OCI-LY1 (cell line): ENCODE data around the gene TRIM2.

Source experiments
- H2AFZ ChIP-seq: fragments of 200-600 bp; sonication (generic), shearing (Covaris generic); 2 replicates; pipeline ENCODE4 v1.6.0; 2014; ENCODE audit warnings: antibody characterized with exemption, mild to moderate bottlenecking, low read length
- H3F3A ChIP-seq: fragments of 200-600 bp; sonication (generic), shearing (Covaris generic); 2 replicates; pipeline ENCODE4 v1.6.0; 2014; ENCODE audit warnings: mild to moderate bottlenecking, antibody characterized with exemption, low read length, moderate library complexity; ENCODE audit not compliant: insufficient read depth
- H3K27ac ChIP-seq: fragments of 200-600 bp; sonication (generic); 2 replicates; pipeline ENCODE4 v1.5.1; 2014; ENCODE audit warnings: low read length, mixed run types, mild to moderate bottlenecking, low read depth; ENCODE audit not compliant: poor library complexity, severe bottlenecking
- H3K27me3 ChIP-seq: fragments of 200-600 bp; sonication (generic); 2 replicates; pipeline ENCODE4 v1.6.0; 2014; ENCODE audit warnings: antibody characterized with exemption, mild to moderate bottlenecking, low read length, moderate library complexity; ENCODE audit not compliant: insufficient read depth
- H3K36me3 ChIP-seq: fragments of 200-600 bp; sonication (generic); 2 replicates; pipeline ENCODE4 v1.6.1; 2014; ENCODE audit warnings: mild to moderate bottlenecking, antibody characterized with exemption, low read length, moderate library complexity, mixed read lengths; ENCODE audit not compliant: insufficient read depth
- H3K4me1 ChIP-seq: fragments of 200-600 bp; sonication (generic); 2 replicates; pipeline ENCODE4 v1.5.1; 2014; ENCODE audit warnings: mild to moderate bottlenecking, low read length, moderate library complexity; ENCODE audit not compliant: insufficient read depth, severe bottlenecking
- H3K4me2 ChIP-seq: fragments of 200-600 bp; sonication (generic), shearing (Covaris generic); 2 replicates; pipeline ENCODE4 v1.6.1; 2014; ENCODE audit warnings: low read length
- H3K4me3 ChIP-seq: fragments of 200-600 bp; sonication (generic); 2 replicates; pipeline ENCODE4 v1.5.1; 2014; ENCODE audit warnings: low read length, low read depth, mild to moderate bottlenecking, mixed read lengths; ENCODE audit not compliant: poor library complexity, severe bottlenecking
- H3K79me2 ChIP-seq: fragments of 200-600 bp; shearing (Covaris generic); 2 replicates; pipeline ENCODE4 v1.6.1; 2016; ENCODE audit warnings: mixed run types, low read length, mixed read lengths; ENCODE audit not compliant: insufficient read depth
- H3K9ac ChIP-seq: fragments of 200-600 bp; sonication (generic), shearing (Covaris generic); 2 replicates; pipeline ENCODE4 v1.6.1; 2014; ENCODE audit warnings: mild to moderate bottlenecking, low read length, mixed read lengths
- H3K9me2 ChIP-seq: fragments of 200-600 bp; sonication (generic), shearing (Covaris generic); 2 replicates; pipeline ENCODE4 v1.6.1; 2014; ENCODE audit warnings: low read depth, mild to moderate bottlenecking, low read length, mixed read lengths
- H3K9me3 ChIP-seq: fragments of 200-600 bp; shearing (Covaris generic); 2 replicates; pipeline ENCODE4 v1.6.1; 2014; ENCODE audit warnings: low read length, mixed read lengths
- H4K20me1 ChIP-seq: fragments of 200-600 bp; sonication (generic), shearing (Covaris generic); 2 replicates; pipeline ENCODE4 v1.6.0; 2016; ENCODE audit warnings: mild to moderate bottlenecking, low read length; ENCODE audit not compliant: insufficient read depth
- EZH2 ChIP-seq: fragments of 200-600 bp; sonication (generic), shearing (Covaris generic); IDR thresholded peaks from 2 replicates; pipeline ENCODE4 v1.8.0; 2017; ENCODE audit warnings: borderline replicate concordance, mixed run types, mild to moderate bottlenecking, antibody characterized with exemption, low read length, moderate library complexity, mixed read lengths
- TF ChIP-seq, protein P1 (sequence below): fragments of 200-600 bp; sonication (generic), shearing (Covaris generic); IDR thresholded peaks from 2 replicates; pipeline ENCODE4 v1.5.1; 2017; ENCODE audit warnings: mild to moderate bottlenecking, antibody characterized with exemption, low read length, moderate library complexity, mixed read lengths

The TRIM2 gene

DNA sequence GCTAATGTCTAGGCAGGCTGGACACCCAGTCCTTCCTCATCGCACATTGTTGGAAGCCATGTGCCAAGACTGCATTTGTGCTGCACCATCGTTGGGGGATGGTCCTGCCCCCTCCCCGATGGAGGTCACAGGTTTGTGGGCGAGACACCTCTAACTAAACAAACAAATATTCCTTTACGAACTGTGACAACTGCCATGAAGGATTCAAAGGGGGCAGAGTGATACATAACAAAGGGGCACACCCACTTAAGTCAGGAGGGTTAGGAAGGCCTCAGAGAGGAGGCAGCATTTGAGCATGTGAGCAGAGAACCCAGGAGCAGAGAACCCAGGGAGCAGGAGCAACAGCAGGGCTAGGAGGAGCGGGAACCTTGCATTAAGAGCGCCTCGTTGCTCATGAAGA, 37.1 kb downstream of the TRIM2 start:
- H3K27ac ChIP-seq, result no peak overlapping the region
- H3K9ac ChIP-seq, result no peak overlapping the region
- no peaks in the 10 kb centered on the region for H3K9me2 ChIP-seq
- H2AFZ ChIP-seq, result no peak overlapping the region
- H3K79me2 ChIP-seq, result no peaks in the 10 kb centered on the region
- TF ChIP-seq, protein P1, sequence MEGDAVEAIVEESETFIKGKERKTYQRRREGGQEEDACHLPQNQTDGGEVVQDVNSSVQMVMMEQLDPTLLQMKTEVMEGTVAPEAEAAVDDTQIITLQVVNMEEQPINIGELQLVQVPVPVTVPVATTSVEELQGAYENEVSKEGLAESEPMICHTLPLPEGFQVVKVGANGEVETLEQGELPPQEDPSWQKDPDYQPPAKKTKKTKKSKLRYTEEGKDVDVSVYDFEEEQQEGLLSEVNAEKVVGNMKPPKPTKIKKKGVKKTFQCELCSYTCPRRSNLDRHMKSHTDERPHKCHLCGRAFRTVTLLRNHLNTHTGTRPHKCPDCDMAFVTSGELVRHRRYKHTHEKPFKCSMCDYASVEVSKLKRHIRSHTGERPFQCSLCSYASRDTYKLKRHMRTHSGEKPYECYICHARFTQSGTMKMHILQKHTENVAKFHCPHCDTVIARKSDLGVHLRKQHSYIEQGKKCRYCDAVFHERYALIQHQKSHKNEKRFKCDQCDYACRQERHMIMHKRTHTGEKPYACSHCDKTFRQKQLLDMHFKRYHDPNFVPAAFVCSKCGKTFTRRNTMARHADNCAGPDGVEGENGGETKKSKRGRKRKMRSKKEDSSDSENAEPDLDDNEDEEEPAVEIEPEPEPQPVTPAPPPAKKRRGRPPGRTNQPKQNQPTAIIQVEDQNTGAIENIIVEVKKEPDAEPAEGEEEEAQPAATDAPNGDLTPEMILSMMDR, result no peak
- no peak for TF ChIP-seq EZH2
- no peaks in the 10 kb centered on the region for H3K36me3 ChIP-seq
- no peaks in the 10 kb centered on the region for H3F3A ChIP-seq
- H4K20me1 ChIP-seq, result no peaks in the 10 kb centered on the region
- H3K4me3 ChIP-seq, result no peak overlapping the region
- no peaks in the 10 kb centered on the region for H3K27me3 ChIP-seq
- H3K9me3 ChIP-seq, result no peaks in the 10 kb centered on the region
- no peak overlapping the region for H3K4me2 ChIP-seq
- no peaks in the 10 kb centered on the region for H3K4me1 ChIP-seq

DNA sequence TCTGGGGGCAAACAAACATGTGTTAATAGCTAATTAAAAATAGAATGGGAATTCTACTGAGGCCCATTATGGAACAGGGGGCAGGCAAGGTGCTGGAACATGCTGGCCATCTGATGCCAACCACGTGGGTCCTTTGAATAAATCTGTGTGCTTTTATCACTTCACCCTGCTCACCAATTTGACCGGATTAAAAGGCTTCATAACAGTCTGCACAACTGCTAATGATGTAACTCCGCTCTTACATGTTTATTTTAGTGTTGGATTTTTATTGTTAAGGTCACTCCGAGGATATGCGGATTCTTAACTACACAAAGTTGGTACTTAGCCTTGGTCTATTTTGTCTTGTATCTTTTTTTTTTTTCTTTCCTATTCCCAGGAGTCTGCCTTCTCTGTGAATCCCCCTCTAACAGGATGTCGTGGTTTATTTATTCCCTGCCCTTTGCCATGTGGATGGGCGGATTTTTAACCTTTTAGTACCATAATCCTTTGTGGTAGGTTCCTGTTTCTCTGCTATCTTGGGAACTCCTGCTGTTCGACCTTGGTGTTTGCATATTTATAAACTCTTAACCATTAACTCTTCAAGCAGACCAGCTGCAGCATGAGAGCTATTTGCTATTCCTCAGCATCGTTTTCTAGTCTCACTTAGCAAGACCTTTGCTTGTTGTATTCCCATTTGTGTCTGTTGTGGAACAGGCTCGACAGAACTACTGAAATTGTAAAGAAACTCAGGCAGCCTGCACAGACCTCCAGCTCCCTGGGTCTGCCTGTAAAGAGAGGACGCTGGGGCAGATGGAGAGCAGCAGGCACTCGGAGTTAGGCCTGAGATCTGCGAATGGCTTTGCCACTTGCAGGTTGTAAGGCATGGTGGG, 38.0 kb downstream of the TRIM2 start:
- Histone ChIP-seq H3F3A (no peaks in the 10 kb centered on the region), H3K4me3 (no peak overlapping the region), H3K79me2 (no peaks in the 10 kb centered on the region), H3K9me2 (no peaks in the 10 kb centered on the region), H4K20me1 (no peaks in the 10 kb centered on the region), H3K36me3 (no peaks in the 10 kb centered on the region), H3K27ac (no peak overlapping the region), H3K27me3 (no peaks in the 10 kb centered on the region), H3K4me1 (no peaks in the 10 kb centered on the region), H2AFZ (no peak overlapping the region), H3K9ac (no peak overlapping the region), H3K4me2 (no peak overlapping the region), H3K9me3 (no peaks in the 10 kb centered on the region)
- TF ChIP-seq, protein P1, result no peak
- TF ChIP-seq EZH2, result no peak

DNA sequence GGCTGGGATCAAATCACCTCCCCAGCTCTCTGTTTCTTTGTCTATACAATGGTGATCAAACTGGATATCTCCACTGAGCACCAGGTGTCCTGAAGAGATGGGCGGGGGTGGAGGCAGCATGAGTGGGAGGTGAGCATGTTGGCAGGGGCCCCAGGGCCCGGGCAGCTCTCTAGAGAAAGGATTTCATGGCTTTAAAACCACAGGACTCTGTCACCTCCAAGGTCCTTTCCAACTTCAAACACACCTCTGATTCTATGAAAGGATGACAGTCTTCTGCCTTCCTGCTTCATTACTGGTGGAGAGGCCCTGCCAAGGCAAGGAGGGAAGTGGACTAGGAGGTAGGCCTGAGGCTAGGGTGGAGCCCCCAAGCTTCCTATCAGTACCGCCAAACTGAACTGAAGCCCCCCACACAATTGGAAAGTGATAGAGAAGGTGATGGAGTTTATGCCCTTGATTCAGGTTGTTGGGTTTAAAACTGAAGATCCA, 38.6 kb downstream of the TRIM2 start:
- Histone ChIP-seq H3K4me1 (no peaks in the 10 kb centered on the region), H3K4me2 (no peak overlapping the region), H3K9me3 (no peaks in the 10 kb centered on the region), H3K4me3 (no peak overlapping the region), H2AFZ (no peak overlapping the region), H3K27me3 (no peaks in the 10 kb centered on the region), H3K27ac (no peak overlapping the region), H3K9me2 (no peaks in the 10 kb centered on the region), H4K20me1 (no peaks in the 10 kb centered on the region), H3K9ac (no peak overlapping the region), H3F3A (no peaks in the 10 kb centered on the region), H3K79me2 (no peaks in the 10 kb centered on the region), H3K36me3 (no peaks in the 10 kb centered on the region)
- TF ChIP-seq, protein P1, result no peak
- TF ChIP-seq EZH2, result no peak
